Spinal cord (tissue), 10 donors: Measurements from ENCODE around the gene KLHDC4. TPM values are rescaled to one million over a fixed set of nuclear protein-coding genes. Genes with fewer than 3 reads are reported as not detected.

Experiments used
- DNase-seq, 6 donors: peaks; one replicate each; pipeline versions ENCODE4 v3.0.0 to v3.0.0-alpha.2; 2013 to 2015; ENCODE audit warnings: low spot score in 6 of 6, low read depth in 4 of 6
- H3K27ac ChIP-seq: one replicate; pipeline ENCODE4 v1.5.1; 2013; ENCODE audit warnings: low read depth, low read length, control low read depth
- H3K27me3 ChIP-seq: one replicate; pipeline ENCODE4 v1.6.1; 2013; ENCODE audit warnings: low read length; ENCODE audit not compliant: control insufficient read depth, insufficient read depth
- H3K36me3 ChIP-seq: one replicate; pipeline ENCODE4 v1.6.1; 2013; ENCODE audit warnings: low read length; ENCODE audit not compliant: control insufficient read depth, insufficient read depth
- H3K4me1 ChIP-seq: one replicate; pipeline ENCODE4 v1.6.1; 2013; ENCODE audit warnings: low read length; ENCODE audit not compliant: control insufficient read depth, insufficient read depth
- H3K4me3 ChIP-seq: one replicate; pipeline ENCODE4 v1.5.1; 2013; ENCODE audit warnings: low read depth, low read length, control low read depth
- H3K9me3 ChIP-seq: one replicate; pipeline ENCODE4 v1.6.1; 2013; ENCODE audit warnings: low read length; ENCODE audit not compliant: control insufficient read depth, insufficient read depth
- WGBS: methylation state at CpG from one replicate; pipeline ENCODE4 v1.1.5; 2013; ENCODE audit warnings: missing lambda C conversion rate; ENCODE audit not compliant: insufficient coverage; 5-methylcytosine and 5-hydroxymethylcytosine counted together
- polyA plus RNA-seq, 2 donors: library from polyadenylated mRNA; unstranded; fragments of 120-200 nt; gene quantifications; one replicate each; pipeline ENCODE4 v1.2.1, GENCODE V29; 2013; ENCODE audit not compliant: insufficient read length in 2 of 2
- total RNA-seq, 2 donors: library from RNA; depleted of rRNA in 1 of 2; stranded (reverse); fragments of 120-200 nt in 1 of 2; fragments of >200 nt in 1 of 2; gene quantifications; one replicate each; pipeline versions ENCODE4 v1.2.3 to v1.2.4, GENCODE V29; 2013 to 2014
- donor health status: healthy.

KLHDC4 gene
- total and polyA plus RNA-seq, 4 donors = 14.1 to 52.3 (median 29.9) TPM

GRCh38 chr16:87671715-87672270 lies 94.0 kb downstream of the KLHDC4 start:
- DNase-seq = no peak
- H3K4me3 ChIP-seq = no peak overlapping the region
- 78% methylated on average over 16 of the region's 20 CpGs for WGBS

GRCh38 chr16:87671221-87671620 lies 94.6 kb downstream of the KLHDC4 start:
- Histone ChIP-seq H3K27me3 (no peaks in the 10 kb centered on the region), H3K4me1 (peaks cover 14% of the 10 kb centered on the region), H3K36me3 (peaks cover 42% of the 10 kb centered on the region), H3K4me3 (no peak overlapping the region), H3K9me3 (no peaks in the 10 kb centered on the region), H3K27ac (no peak overlapping the region)
- no peak for DNase-seq
- WGBS = 95% methylated on average over 13 of the region's 13 CpGs

More at GRCh38 chr16:87671715-87672270, 94.0 kb downstream of the KLHDC4 start:
- H3K36me3 ChIP-seq = peaks cover 38% of the 10 kb centered on the region
- H3K27ac ChIP-seq = no peak overlapping the region
- no peaks in the 10 kb centered on the region for H3K9me3 ChIP-seq
- peaks cover 14% of the 10 kb centered on the region for H3K4me1 ChIP-seq
- no peaks in the 10 kb centered on the region for H3K27me3 ChIP-seq

- WGBS = 80% methylated on average over 19 of the region's 21 CpGs
- no peaks in the 10 kb centered on the region for H3K9me3 ChIP-seq
- H3K27ac ChIP-seq = no peak overlapping the region
- no peak for DNase-seq
- H3K27me3 ChIP-seq = no peaks in the 10 kb centered on the region
- peaks cover 7% of the 10 kb centered on the region for H3K4me1 ChIP-seq
- H3K36me3 ChIP-seq = peaks cover 43% of the 10 kb centered on the region
- H3K4me3 ChIP-seq = no peak overlapping the region
These were observed 96.1 kb downstream of the KLHDC4 start for GRCh38 chr16:87669672-87670071.

DNA sequence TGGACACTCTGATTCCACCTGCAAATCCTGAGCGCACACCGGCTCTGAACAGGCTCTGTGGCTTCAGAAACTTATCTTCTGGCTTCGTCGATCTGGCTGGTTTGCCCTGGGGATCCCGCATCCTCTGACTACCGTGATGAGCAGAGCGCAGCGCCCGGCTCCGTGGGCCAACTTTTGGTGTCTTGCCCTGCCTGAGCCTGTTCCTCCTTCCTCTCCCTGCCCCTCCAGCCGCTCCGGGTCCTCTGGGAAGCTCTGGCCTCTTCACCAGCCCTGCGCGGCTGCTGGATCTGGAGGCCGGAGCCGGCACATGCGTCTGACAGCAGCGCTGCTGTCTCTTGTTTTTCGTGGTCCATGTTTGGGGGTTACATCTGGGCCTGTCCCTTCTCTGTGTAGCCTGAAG lies 97.8 kb downstream of the KLHDC4 start:
- H3K4me1 ChIP-seq = peaks cover 7% of the 10 kb centered on the region
- H3K36me3 ChIP-seq = peaks cover 43% of the 10 kb centered on the region
- no peak overlapping the region for H3K27ac ChIP-seq
- no peak for DNase-seq
- H3K9me3 ChIP-seq = no peaks in the 10 kb centered on the region
- no peak overlapping the region for H3K4me3 ChIP-seq
- WGBS = 91% methylated on average over 19 of the region's 19 CpGs
- H3K27me3 ChIP-seq = no peaks in the 10 kb centered on the region

DNA sequence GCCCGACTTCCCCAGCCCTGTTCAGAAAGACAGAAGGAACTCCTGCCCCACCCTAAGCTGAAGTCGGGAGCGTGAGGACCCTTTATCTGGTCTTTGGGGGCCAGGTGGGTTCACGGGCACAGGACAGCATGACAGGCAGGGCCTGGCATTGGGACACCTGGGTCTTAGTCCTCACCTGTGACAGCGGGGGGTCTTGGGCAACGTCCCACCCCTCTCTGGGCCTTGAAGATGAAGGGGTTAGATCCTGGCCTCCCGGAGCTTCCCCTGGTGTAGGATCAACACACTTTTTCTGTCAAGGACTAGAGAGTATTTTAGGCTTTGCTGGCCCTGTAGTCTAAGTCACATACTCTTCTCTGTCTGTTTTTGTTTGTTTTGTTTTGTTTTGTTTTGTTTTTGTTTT lies 98.3 kb downstream of the KLHDC4 start:
- Histone ChIP-seq H3K27me3 (no peaks in the 10 kb centered on the region), H3K4me3 (no peak overlapping the region), H3K4me1 (peaks cover 10% of the 10 kb centered on the region), H3K9me3 (no peaks in the 10 kb centered on the region), H3K27ac (no peak overlapping the region), H3K36me3 (peaks cover 43% of the 10 kb centered on the region)
- DNase-seq = no peak
- WGBS = 76% methylated on average over 6 of the region's 7 CpGs

DNA sequence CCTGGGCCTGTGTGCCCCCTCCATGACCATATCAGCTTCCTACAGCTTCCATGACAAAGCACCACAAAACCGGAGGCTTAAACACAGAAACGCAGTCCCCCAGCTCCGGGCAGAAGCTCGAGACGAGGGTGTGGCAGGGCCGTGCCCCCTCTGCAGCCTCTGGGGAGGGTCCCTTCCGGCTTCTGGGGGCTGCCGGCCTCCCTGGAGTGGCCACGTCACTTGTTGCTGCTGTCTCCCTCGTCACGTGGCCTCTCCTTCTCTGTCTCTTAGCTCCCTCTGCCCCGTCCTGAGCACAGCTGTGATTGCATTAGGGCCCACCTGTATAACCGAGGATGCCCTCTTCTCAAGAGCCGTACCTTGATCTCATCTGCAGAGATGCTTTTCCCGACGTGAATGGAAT lies 98.9 kb downstream of the KLHDC4 start:
- peaks cover 39% of the 10 kb centered on the region for H3K36me3 ChIP-seq

DNA sequence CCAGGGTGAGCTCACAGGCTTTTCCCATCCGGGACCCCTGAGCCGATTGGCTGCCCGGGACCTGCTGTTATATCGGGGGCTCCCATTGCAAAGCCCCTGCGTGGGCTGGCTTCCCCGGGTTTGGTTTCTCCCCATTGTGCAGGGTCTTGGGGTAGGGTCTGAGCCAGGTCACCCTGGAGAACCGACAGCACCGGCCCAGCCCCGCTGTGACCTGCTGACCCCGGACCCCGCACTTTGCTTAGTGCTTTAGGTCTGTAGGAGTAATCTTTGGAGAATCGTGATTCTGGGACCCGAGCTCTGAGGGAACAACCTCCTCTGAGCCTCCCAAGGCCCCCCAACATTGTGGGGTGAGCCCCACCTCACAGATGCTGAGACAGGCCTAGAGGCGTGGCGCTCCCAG lies 100.6 kb downstream of the KLHDC4 start:
- 92% methylated on average over 7 of the region's 15 CpGs for WGBS
- Histone ChIP-seq H3K27me3 (no peaks in the 10 kb centered on the region), H3K27ac (no peak overlapping the region), H3K4me1 (peaks cover 5% of the 10 kb centered on the region), H3K9me3 (no peaks in the 10 kb centered on the region), H3K36me3 (peaks cover 29% of the 10 kb centered on the region), H3K4me3 (no peak overlapping the region)
- no peak for DNase-seq

More for the DNA sequence above, 98.9 kb downstream of the KLHDC4 start:
- Histone ChIP-seq H3K4me3 (no peak overlapping the region), H3K27me3 (no peaks in the 10 kb centered on the region), H3K9me3 (no peaks in the 10 kb centered on the region), H3K4me1 (peaks cover 6% of the 10 kb centered on the region), H3K27ac (no peak overlapping the region)
- 84% methylated on average over 14 of the region's 16 CpGs for WGBS
- no peak for DNase-seq

DNA sequence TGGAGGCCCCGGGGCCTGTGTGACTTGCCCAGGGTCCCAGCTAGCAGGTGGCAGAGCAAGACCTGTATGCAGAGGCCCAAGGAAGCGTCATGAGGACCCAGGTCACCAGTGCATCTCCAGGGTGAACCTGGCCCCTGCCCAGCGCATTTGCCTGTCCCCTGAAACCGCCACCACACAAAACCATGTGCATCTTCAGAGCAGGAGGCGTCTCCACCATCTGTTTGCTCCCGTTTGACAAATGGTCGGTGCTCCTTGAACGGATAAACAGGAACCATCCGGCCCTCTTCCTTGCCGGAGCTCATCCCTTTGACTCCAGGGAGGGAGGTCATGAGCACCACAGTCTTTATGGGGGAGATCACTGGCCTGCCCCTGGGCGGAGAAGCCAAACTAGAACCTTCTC lies 101.0 kb downstream of the KLHDC4 start:
- H3K36me3 ChIP-seq = peaks cover 25% of the 10 kb centered on the region
- peaks cover 5% of the 10 kb centered on the region for H3K4me1 ChIP-seq
- H3K9me3 ChIP-seq = no peaks in the 10 kb centered on the region
- WGBS = 75% methylated on average over 10 of the region's 11 CpGs
- no peak for DNase-seq
- no peak overlapping the region for H3K27ac ChIP-seq
- H3K4me3 ChIP-seq = no peak overlapping the region
- no peaks in the 10 kb centered on the region for H3K27me3 ChIP-seq

DNA sequence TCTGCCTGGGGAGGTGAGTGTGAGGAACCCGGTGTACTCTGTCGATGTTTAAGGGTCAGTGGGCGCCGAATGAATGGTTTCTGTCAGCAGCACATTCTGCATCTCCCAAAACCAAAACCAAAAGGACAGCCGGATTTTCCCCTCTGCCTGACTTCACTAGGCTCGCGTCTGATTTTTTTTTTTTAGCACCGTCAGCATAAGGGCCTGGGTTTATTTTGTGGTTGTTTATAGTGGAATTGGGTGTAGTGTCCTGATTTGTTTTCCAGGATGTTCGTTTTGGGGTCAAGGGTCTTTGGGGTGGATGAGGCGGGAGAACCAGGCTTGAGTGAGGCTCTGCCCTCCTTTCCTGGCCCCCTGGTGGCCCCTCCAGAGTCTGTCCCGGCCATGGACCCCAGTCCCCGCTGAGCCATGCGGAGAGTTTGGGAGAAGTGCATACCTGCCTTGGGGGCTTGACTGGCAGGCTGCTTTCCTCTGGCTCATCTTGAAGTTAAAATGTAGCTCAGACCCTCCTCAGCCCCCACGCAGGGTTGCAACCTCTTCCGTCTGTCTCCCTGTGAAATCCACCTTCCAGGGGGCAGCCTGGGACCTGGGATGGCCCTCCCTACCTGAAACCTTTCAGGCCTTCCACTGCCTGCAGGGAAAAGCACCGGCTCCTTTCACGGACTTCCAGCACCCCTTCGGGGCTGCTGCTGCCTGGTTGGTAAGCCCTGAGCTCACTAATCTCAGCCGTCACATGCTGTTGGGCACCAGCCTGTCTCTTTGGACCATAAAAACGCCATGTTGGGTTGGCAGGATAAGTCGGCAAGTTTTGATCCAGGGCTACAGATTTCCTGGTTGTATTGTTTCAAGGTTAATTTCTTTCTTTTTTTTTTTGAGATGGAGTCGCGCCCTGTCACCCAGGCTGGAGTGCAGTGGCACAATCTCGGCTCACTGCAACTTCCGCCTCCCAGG lies 103.3 kb downstream of the KLHDC4 start:
- Histone ChIP-seq H3K4me3 (no peak overlapping the region), H3K9me3 (no peaks in the 10 kb centered on the region), H3K36me3 (peaks cover 13% of the 10 kb centered on the region), H3K27ac (no peak overlapping the region), H3K4me1 (peaks cover 5% of the 10 kb centered on the region), H3K27me3 (no peaks in the 10 kb centered on the region)
- 70% methylated on average over 15 of the region's 25 CpGs for WGBS
- DNase-seq = peak in 1 of 6 donors; percentile 26
